A673 (cell line): ENCODE measurements around the gene PTPN14.

ENCODE experiments used
- CTCF ChIP-seq: fragments of 300-800, 200-600 bp; sonication (generic); conservative IDR thresholded peaks from 2 replicates; pipeline ENCODE4 v1.5.1; 2017; ENCODE audit warnings: low read depth, mild to moderate bottlenecking, antibody characterized with exemption, low read length, moderate library complexity, mixed read lengths
- EZH2 ChIP-seq: fragments of 200-600 bp; sonication (generic); IDR thresholded peaks from 2 replicates; pipeline ENCODE4 v1.6.1; 2017; ENCODE audit warnings: borderline replicate concordance, low read depth, mild to moderate bottlenecking, mixed read lengths, antibody characterized with exemption, low read length; ENCODE audit not compliant: poor library complexity, severe bottlenecking

- TF ChIP-seq CTCF (no peak), EZH2 (no peak)
Measured at GRCh38 chr1:214569357-214570004, 18.1 kb upstream of the PTPN14 start.
